LNCaP clone FGC (cell line): ENCODE data around the gene RALB.
"Not testable (repeated sequence)": the region's sequence is repeated elsewhere in the genome, so short reads cannot be mapped to it uniquely, and the experiment has no call there.

Experiments
- DNase-seq: peaks from one replicate; pipeline ENCODE4 v3.0.0-alpha.2; 2011; ENCODE audit warnings: low read depth
- H3K4me3 ChIP-seq: 2 replicates; pipeline ENCODE4 v1.5.1; 2011; ENCODE audit warnings: mild to moderate bottlenecking, low read depth, low read length, control low read depth
- CTCF ChIP-seq: IDR thresholded peaks from 2 replicates; pipeline ENCODE4 v1.5.1; 2012; ENCODE audit warnings: mild to moderate bottlenecking; ENCODE audit not compliant: control insufficient read depth, insufficient read depth; ENCODE audit errors: extremely low read depth

Gene RALB

GRCh38 chr2:120319686-120320317 is 67.2 kb downstream of the RALB start:
- no peak for DNase-seq
- TF ChIP-seq CTCF: no peak
- H3K4me3 ChIP-seq: no peak overlapping the region

- TF ChIP-seq CTCF: no peak
- DNase-seq: no peak
- no peak overlapping the region for H3K4me3 ChIP-seq
These were observed 67.7 kb downstream of the RALB start for GRCh38 chr2:120320318-120320851.

GRCh38 chr2:120320887-120321556 is 68.4 kb downstream of the RALB start:
- H3K4me3 ChIP-seq, DNase-seq: not testable (repeated sequence)

GRCh38 chr2:120321721-120322284 is 69.2 kb downstream of the RALB start:
- no peak for DNase-seq
- no peak for TF ChIP-seq CTCF
- no peak overlapping the region for H3K4me3 ChIP-seq

GRCh38 chr2:120322329-120322728 is 69.7 kb downstream of the RALB start:
- no peak for TF ChIP-seq CTCF
- no peak overlapping the region for H3K4me3 ChIP-seq
- no peak for DNase-seq

GRCh38 chr2:120323214-120323613 is 70.6 kb downstream of the RALB start:
- no peak overlapping the region for H3K4me3 ChIP-seq
- TF ChIP-seq CTCF: no peak
- DNase-seq: no peak

GRCh38 chr2:120323807-120324399 is 71.3 kb downstream of the RALB start:
- no peak overlapping the region for H3K4me3 ChIP-seq
- TF ChIP-seq CTCF: no peak
- no peak for DNase-seq
